Measurements from ENCODE around the gene FILIP1. TPM values are rescaled to one million over a fixed set of nuclear protein-coding genes. Genes with fewer than 3 reads are reported as not detected.

FILIP1 gene
- total and polyA plus RNA-seq, 2 donors (not counting 1 experiment from before 2014, with no cell fraction given) = 0.33 to 2.3 TPM

DNA sequence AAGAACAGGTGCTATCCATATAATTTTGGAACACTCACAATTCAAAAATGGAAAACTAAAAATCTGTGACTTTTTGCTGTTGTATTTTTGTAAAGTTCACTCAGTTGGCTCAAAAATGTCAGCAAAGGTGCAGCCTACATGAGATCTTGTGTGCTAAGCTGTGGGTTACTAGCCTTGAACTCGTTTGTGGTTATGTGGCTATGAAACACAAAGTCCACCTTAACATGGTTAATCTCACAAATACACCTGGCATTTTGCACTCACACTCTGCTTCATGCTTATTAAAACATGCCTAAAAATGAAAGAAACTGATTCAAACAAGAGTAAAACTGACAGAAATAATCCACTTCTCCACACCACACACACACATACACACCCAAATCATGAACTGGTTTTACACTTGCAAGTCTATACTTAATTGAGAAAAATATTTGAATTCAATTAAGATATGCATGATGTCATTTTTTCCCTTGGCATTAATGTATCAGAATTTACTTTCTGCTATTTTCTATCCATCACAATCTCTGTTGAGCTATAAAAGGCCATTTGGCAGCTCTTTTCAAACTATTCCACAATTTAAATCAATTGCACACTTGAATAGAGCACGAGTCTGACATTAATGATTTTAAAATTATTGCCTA, 186.1 kb downstream of the FILIP1 start:
- TF ChIP-seq, protein P1, sequence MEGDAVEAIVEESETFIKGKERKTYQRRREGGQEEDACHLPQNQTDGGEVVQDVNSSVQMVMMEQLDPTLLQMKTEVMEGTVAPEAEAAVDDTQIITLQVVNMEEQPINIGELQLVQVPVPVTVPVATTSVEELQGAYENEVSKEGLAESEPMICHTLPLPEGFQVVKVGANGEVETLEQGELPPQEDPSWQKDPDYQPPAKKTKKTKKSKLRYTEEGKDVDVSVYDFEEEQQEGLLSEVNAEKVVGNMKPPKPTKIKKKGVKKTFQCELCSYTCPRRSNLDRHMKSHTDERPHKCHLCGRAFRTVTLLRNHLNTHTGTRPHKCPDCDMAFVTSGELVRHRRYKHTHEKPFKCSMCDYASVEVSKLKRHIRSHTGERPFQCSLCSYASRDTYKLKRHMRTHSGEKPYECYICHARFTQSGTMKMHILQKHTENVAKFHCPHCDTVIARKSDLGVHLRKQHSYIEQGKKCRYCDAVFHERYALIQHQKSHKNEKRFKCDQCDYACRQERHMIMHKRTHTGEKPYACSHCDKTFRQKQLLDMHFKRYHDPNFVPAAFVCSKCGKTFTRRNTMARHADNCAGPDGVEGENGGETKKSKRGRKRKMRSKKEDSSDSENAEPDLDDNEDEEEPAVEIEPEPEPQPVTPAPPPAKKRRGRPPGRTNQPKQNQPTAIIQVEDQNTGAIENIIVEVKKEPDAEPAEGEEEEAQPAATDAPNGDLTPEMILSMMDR (conservative IDR thresholded peaks at IDR 0.05 in 1 of 2, IDR thresholded peaks at IDR 0.05 in 1 of 2; ENCODE audit: low read depth in 1 of 2, low read length in 2 of 2) = no peak
- TF ChIP-seq EZH2 (IDR thresholded peaks at IDR 0.05; ENCODE audit: low read length, missing control alignments) = no peak
- H3K36me3 ChIP-seq (ENCODE audit: control insufficient read depth, insufficient read depth, low read length) = no peaks in the 10 kb centered on the region
- no peak for DNase-seq (ENCODE audit: low read depth in 2 of 2)

DNA sequence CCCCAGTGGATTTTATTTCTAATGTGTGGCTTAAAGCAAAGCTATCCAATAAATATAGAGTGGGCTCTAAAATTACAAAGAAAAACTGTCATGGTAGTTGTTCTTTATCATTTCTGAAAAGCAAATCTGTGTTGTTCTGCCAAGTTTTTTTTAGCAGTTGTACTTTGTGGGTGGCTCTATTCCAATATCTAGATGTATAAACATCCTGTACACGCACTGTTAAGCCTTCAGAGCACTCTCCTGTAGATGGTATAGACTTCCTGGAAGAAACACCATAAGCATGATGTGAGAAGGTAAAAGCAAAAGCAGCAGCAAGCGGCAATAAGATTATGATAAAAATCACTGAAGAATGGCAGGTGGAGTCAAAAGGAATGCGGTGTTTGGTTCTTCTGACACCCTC, 187.5 kb downstream of the FILIP1 start:
- Histone ChIP-seq H3K36me3 (ENCODE audit: control insufficient read depth, insufficient read depth, low read length) (no peaks in the 10 kb centered on the region), H3K27me3 (ENCODE audit: control insufficient read depth, insufficient read depth, low read length) (no peaks in the 10 kb centered on the region), H3K9ac (ENCODE audit: insufficient read depth, low read length) (no peak overlapping the region), H3K4me1 (ENCODE audit: control insufficient read depth, extremely low read depth, insufficient read depth, low read length) (no peaks in the 10 kb centered on the region), H3K4me3 (replicated peaks in 1 of 4; ENCODE audit: control extremely low read depth in 1 of 4, insufficient read depth in 1 of 4, low read depth in 3 of 4, low read length in 4 of 4) (no peak overlapping the region), H3K79me2 (ENCODE audit: control insufficient read depth, insufficient read depth, low read length) (no peaks in the 10 kb centered on the region), H4K20me1 (ENCODE audit: control insufficient read depth, extremely low read depth, insufficient read depth, low read length) (no peaks in the 10 kb centered on the region), H2AFZ (ENCODE audit: low read length) (no peak overlapping the region), H3K27ac (ENCODE audit: insufficient read depth, low read length) (no peak overlapping the region), H3K9me3 (ENCODE audit: control insufficient read depth, insufficient read depth, low read depth, low read length) (no peaks in the 10 kb centered on the region), H3K4me2 (ENCODE audit: extremely low read depth, insufficient read depth, low read length) (no peak overlapping the region)
- DNase-seq (ENCODE audit: low read depth in 2 of 2) = peak in 1 of 2 donors; percentile 58
- TF ChIP-seq, protein P1 (conservative IDR thresholded peaks at IDR 0.05 in 1 of 2, IDR thresholded peaks at IDR 0.05 in 1 of 2; ENCODE audit: low read depth in 1 of 2, low read length in 2 of 2) = no peak
- no peak for TF ChIP-seq EZH2 (IDR thresholded peaks at IDR 0.05; ENCODE audit: low read length, missing control alignments)

More for the DNA sequence above, 186.1 kb downstream of the FILIP1 start:
- no peaks in the 10 kb centered on the region for H3K79me2 ChIP-seq (ENCODE audit: control insufficient read depth, insufficient read depth, low read length)
- no peaks in the 10 kb centered on the region for H4K20me1 ChIP-seq (ENCODE audit: control insufficient read depth, extremely low read depth, insufficient read depth, low read length)
- H3K4me2 ChIP-seq (ENCODE audit: extremely low read depth, insufficient read depth, low read length) = no peak overlapping the region
- no peak overlapping the region for H3K4me3 ChIP-seq (replicated peaks in 1 of 4; ENCODE audit: control extremely low read depth in 1 of 4, insufficient read depth in 1 of 4, low read depth in 3 of 4, low read length in 4 of 4)
- no peak overlapping the region for H2AFZ ChIP-seq (ENCODE audit: low read length)
- H3K27ac ChIP-seq (ENCODE audit: insufficient read depth, low read length) = no peak overlapping the region
- no peaks in the 10 kb centered on the region for H3K4me1 ChIP-seq (ENCODE audit: control insufficient read depth, extremely low read depth, insufficient read depth, low read length)
- no peaks in the 10 kb centered on the region for H3K27me3 ChIP-seq (ENCODE audit: control insufficient read depth, insufficient read depth, low read length)
- no peaks in the 10 kb centered on the region for H3K9me3 ChIP-seq (ENCODE audit: control insufficient read depth, insufficient read depth, low read depth, low read length)
- no peak overlapping the region for H3K9ac ChIP-seq (ENCODE audit: insufficient read depth, low read length)

DNA sequence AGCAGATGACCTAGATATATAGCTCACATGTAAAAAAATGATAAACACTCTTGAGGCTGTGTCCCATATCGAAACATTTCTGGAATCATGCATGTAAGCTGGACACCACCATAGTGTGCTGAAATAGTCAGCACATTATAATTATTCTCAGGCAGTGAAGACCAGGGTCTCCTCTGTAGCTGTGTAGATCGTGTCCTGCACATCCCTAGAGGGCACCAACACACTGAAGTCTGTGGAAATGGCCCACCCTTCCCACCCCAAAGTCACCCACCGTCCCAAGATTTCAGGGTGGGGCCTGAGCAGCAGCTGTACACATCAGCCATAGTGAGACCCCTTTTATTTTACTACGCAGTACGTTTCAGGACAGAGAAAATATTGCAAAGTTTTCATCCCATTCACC, 188.0 kb downstream of the FILIP1 start:
- TF ChIP-seq EZH2 (IDR thresholded peaks at IDR 0.05; ENCODE audit: low read length, missing control alignments) = no peak
- TF ChIP-seq, protein P1 (conservative IDR thresholded peaks at IDR 0.05 in 1 of 2, IDR thresholded peaks at IDR 0.05 in 1 of 2; ENCODE audit: low read depth in 1 of 2, low read length in 2 of 2) = no peak
- no peak for DNase-seq (ENCODE audit: low read depth in 2 of 2)
- no peaks in the 10 kb centered on the region for H3K36me3 ChIP-seq (ENCODE audit: control insufficient read depth, insufficient read depth, low read length)

More for the DNA sequence above, 188.0 kb downstream of the FILIP1 start:
- Histone ChIP-seq H3K79me2 (ENCODE audit: control insufficient read depth, insufficient read depth, low read length) (no peaks in the 10 kb centered on the region), H3K27me3 (ENCODE audit: control insufficient read depth, insufficient read depth, low read length) (no peaks in the 10 kb centered on the region), H3K9ac (ENCODE audit: insufficient read depth, low read length) (no peak overlapping the region), H3K9me3 (ENCODE audit: control insufficient read depth, insufficient read depth, low read depth, low read length) (no peaks in the 10 kb centered on the region), H2AFZ (ENCODE audit: low read length) (no peak overlapping the region), H3K27ac (ENCODE audit: insufficient read depth, low read length) (no peak overlapping the region), H4K20me1 (ENCODE audit: control insufficient read depth, extremely low read depth, insufficient read depth, low read length) (no peaks in the 10 kb centered on the region), H3K4me2 (ENCODE audit: extremely low read depth, insufficient read depth, low read length) (no peak overlapping the region), H3K4me3 (replicated peaks in 1 of 4; ENCODE audit: control extremely low read depth in 1 of 4, insufficient read depth in 1 of 4, low read depth in 3 of 4, low read length in 4 of 4) (no peak overlapping the region), H3K4me1 (ENCODE audit: control insufficient read depth, extremely low read depth, insufficient read depth, low read length) (no peaks in the 10 kb centered on the region)

Data from fibroblast of lung (primary cell).